Omental fat pad (tissue), 4 donors: Measurements from ENCODE around the gene MINDY1. TPM values are rescaled to one million over a fixed set of nuclear protein-coding genes. Genes with fewer than 3 reads are reported as not detected.

Experiments
- ATAC-seq: fragments of 150-250 bp; one replicate; pipeline ENCODE4 v1.9.1; 2016; ENCODE audit warnings: mild to moderate bottlenecking, moderate library complexity; ENCODE audit not compliant: low FRiP score
- DNase-seq: peaks from one replicate; pipeline ENCODE4 v3.0.0-alpha.2; 2019; ENCODE audit warnings: low spot score
- CTCF ChIP-seq, 3 donors: fragments of 450-650 bp; IDR thresholded peaks; one replicate each; pipeline ENCODE4 v1.5.1; 2016 to 2017; ENCODE audit warnings: antibody characterized with exemption in 3 of 3, mild to moderate bottlenecking in 3 of 3, moderate library complexity in 2 of 3
- total RNA-seq, 4 donors: library from RNA; depleted of rRNA; stranded (reverse); fragments of >200 nt; gene quantifications; one replicate each; pipeline ENCODE4 v1.1.0, GENCODE V29; 2016

MINDY1 gene, protein sequence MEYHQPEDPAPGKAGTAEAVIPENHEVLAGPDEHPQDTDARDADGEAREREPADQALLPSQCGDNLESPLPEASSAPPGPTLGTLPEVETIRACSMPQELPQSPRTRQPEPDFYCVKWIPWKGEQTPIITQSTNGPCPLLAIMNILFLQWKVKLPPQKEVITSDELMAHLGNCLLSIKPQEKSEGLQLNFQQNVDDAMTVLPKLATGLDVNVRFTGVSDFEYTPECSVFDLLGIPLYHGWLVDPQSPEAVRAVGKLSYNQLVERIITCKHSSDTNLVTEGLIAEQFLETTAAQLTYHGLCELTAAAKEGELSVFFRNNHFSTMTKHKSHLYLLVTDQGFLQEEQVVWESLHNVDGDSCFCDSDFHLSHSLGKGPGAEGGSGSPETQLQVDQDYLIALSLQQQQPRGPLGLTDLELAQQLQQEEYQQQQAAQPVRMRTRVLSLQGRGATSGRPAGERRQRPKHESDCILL
- 10 to 100 TPM; 15.5 to 35.4 (median 33.2) TPM for total RNA-seq

DNA sequence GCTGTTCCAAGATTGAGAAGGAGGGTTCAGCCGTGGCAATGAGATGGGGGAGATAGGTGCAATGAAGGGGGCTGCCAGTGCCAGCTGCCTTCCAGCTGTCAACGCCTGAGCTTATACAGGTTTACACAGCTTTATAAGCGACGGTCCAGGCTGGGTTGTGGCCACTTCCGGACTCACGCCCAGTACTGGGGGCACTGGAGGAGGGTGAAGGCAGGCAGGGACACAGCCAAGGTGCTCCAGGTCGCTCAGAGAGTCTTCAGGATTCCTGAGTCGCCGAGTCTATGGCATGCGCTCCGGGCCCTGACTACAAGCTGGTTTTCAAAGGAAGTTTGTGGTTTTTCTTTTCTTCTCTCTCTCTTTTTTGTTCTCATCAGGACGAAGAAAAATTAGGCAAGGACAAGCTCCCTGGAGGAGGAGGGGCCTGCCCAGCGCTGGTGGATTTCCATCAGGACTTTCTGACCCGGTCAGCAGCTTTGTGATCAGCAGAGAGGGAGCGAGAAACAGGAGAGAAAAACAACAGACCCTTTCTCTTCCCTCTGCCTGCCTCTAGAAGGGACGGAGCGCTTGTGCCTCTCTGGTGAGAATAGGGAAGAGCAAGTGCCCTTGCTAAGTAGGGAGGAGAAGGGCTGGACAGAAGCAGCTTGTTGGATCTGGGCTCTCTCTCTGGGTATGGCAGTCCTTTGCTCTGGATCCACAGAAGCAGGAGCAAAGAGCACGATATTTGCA, at the start of gene MINDY1:
Gene MINDY1 (minus strand): TSS at position 576 of the 726 bp plus-strand sequence. CDS start 4,285 bp downstream, outside the sequence.
- ATAC-seq, result peak; percentile 58
- DNase-seq, result no peak
- TF ChIP-seq CTCF (IDR thresholded peaks at IDR 0.05), result no peak

DNA sequence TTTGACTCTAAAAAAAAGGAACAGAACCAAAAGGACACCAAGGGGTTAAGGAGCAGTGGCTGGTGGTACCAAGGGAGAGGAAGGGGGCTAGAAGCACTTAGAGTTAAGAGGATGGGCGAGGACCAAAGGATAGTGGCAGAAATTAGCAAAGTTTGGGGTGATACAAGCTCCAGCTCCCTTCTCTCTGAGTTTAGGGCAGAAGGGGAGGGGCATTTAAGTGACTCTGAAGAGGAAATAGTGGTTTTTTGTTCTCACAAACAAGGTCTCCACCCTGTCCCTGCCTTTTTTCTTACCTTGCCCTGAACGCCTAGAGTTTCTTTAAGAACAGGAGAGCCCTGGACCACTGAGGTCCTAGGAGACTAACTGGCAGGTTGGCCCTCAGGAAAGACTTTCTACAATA, 49.4 kb upstream of the MINDY1 start:
- ATAC-seq (no peak), DNase-seq (no peak)
- no peak for TF ChIP-seq CTCF (IDR thresholded peaks at IDR 0.05)

DNA sequence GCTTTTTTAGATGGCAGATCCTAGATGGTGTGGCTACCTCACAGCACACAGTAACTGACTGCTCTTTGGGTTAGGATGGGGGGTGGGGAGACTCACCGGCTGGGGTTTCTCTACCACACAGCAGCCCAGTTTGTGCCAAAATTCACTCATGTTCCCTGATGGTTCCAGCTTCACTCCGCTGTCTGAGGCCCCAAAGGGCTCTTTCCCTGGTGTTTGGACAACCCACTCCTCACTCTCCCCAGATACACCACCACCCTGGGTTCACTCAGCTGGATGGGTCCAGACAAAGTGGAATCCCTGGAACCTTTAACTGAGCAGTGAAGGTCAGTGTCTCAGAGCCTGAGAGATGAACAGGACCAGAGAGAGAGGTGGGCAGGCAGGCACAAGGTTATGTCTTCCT, 48.9 kb upstream of the MINDY1 start:
- ATAC-seq, result no peak

DNA sequence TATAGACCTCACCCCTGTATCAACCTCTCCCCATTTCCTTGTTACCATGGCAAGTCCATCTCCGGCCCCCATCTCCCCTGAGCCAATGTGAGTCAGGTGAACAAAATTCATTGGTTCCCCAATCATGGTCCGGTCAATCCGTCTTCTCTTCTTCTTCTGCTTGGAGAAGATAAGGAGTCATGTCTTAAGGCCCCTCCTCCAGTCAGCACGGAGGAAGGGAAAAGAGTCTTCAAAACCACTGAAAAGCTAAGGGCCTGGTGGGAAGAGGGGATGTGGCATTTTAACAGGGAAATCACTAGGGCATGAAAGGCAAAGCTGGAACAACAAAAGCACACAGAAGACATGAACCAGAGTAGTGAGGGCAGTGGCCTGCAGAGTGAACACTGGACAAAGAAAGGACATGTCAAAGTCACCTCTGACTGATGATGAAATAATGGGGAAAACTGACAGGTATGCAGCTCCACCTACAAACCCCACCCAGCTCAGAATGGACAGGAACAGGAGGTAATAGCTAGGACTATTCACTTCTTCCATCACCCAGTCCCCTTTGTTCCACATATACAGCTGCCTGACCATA, 48.4 kb upstream of the MINDY1 start:
- ATAC-seq (no peak), DNase-seq (no peak)
- TF ChIP-seq CTCF (IDR thresholded peaks at IDR 0.05), result no peak

More for the DNA sequence above, 48.9 kb upstream of the MINDY1 start:
- TF ChIP-seq CTCF (IDR thresholded peaks at IDR 0.05), result no peak
- DNase-seq, result no peak

DNA sequence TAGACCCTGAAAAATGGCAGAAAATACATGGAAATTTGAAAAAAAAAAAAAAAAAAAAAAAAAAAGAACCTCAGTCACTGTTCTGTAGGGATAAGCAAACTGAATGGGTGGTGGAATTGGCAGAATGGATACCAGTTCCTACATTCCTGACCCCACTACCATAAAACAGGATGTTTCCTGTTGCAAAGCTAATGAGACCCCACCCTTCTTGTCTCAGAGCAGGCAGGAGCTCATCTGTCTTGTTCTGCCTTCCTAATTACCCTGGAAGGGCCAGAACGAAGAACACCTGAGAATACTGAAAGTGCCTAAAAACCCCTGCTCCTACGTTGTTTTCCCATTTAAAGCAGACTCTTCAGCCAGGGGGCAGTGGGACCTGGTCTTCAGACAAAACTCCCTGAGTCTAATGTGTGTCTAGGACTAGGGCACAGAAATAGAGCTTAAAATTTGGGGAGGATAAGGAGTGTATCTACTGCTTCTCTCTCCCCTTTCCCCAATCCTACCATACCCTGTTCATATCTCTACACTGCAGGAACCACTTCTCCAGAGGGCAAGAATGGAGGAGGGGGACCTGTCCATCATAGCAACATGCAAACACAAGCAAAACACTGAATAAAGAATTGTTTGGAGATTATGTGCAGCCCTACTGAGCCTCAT, 44.8 kb upstream of the MINDY1 start:
- DNase-seq (no peak), ATAC-seq (no peak)
- no peak for TF ChIP-seq CTCF (IDR thresholded peaks at IDR 0.05)

DNA sequence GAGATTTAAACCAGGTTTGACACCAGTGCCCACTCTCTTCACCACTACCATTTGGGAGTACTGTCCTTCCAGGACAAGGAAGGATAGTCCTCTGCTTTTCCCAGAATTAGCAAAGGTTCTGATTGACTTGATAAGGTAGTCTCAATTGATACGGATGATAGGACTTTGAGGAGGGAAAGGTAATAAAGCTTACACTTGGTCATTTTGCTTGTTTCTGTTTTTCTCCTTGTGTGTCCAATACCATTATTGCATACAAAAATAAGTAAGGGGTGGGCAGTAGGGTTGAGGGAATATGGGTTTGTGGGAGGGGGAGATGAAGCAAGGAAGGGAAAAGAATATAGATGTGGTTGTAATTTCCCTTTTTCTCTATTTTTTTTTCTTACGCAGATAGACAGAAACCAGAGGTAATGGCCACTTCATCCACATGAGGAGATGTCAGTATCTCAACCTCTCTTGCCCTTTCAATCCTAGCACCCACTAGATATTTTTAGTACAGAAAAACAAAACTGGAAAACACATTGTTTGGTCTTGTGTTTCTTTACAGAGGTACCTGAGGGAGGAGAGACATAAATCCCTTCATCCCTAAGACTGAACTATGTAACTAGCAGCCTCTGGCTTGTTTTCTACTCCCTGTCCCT, 43.5 kb upstream of the MINDY1 start:
- no peak for TF ChIP-seq CTCF (IDR thresholded peaks at IDR 0.05)
- ATAC-seq (no peak), DNase-seq (no peak)
